ENCODE data around the gene CCR4. TPM values are rescaled to one million over a fixed set of nuclear protein-coding genes. Genes with fewer than 3 reads are reported as not detected.

CCR4 gene
- total RNA-seq, 2 donors from 2014 or later: 0.14 to 1.2 TPM

GRCh38 chr3:32946973-32947788 is 4.3 kb upstream of the CCR4 start:
- Histone ChIP-seq H3K36me3 (no peaks in the 10 kb centered on the region), H3K27me3 (replicated peaks; ENCODE audit: insufficient read depth) (no peaks in the 10 kb centered on the region), H3K4me3 (no peak overlapping the region), H3K9me3 (no peaks in the 10 kb centered on the region), H3K4me1 (replicated peaks) (no peaks in the 10 kb centered on the region), H3K27ac (no peak overlapping the region)
- DNase-seq (ENCODE audit: low spot score): no peak
- whole genome bisulfite sequencing: 75% methylated on average over 5 of the region's 5 CpGs
- intact Hi-C loops (cut with DNase I): loop anchor here (5.0 kb wide), 2 partner anchors 125 to 425 kb away; no protein-coding TSS in a partner anchor
- TF ChIP-seq POLR2AphosphoS5 (IDR thresholded peaks at IDR 0.05): no peak
- no peak for TF ChIP-seq POLR2A (IDR thresholded peaks at IDR 0.05)
- no peak for TF ChIP-seq CTCF (IDR thresholded peaks at IDR 0.05)

GRCh38 chr3:32947789-32948238 is 3.6 kb upstream of the CCR4 start:
- 41% methylated on average over 7 of the region's 7 CpGs for WGBS
- no peak overlapping the region for H3K27ac ChIP-seq
- DNase-seq (ENCODE audit: low spot score): peak; percentile 59
- no peaks in the 10 kb centered on the region for H3K27me3 ChIP-seq (replicated peaks; ENCODE audit: insufficient read depth)
- TF ChIP-seq POLR2A (IDR thresholded peaks at IDR 0.05): no peak
- TF ChIP-seq POLR2AphosphoS5 (IDR thresholded peaks at IDR 0.05): no peak
- TF ChIP-seq CTCF (IDR thresholded peaks at IDR 0.05): peak in 3 of 4 experiments; percentile 58 to 66 (median 59)
- H3K4me3 ChIP-seq: no peak overlapping the region
- H3K4me1 ChIP-seq (replicated peaks): no peaks in the 10 kb centered on the region
- intact Hi-C loops (cut with DNase I): loop anchor here (5.0 kb wide), 2 partner anchors 124 to 424 kb away; no protein-coding TSS in a partner anchor
- no peaks in the 10 kb centered on the region for H3K9me3 ChIP-seq
- H3K36me3 ChIP-seq: no peaks in the 10 kb centered on the region

GRCh38 chr3:32948625-32949445 is 2.6 kb upstream of the CCR4 start:
- 91% methylated on average over 10 of the region's 10 CpGs for WGBS
- no peak for DNase-seq (ENCODE audit: low spot score)
- Histone ChIP-seq H3K4me3 (no peak overlapping the region), H3K9me3 (no peaks in the 10 kb centered on the region), H3K36me3 (no peaks in the 10 kb centered on the region), H3K27me3 (replicated peaks; ENCODE audit: insufficient read depth) (no peaks in the 10 kb centered on the region), H3K4me1 (replicated peaks) (no peaks in the 10 kb centered on the region), H3K27ac (no peak overlapping the region)
- TF ChIP-seq POLR2A (IDR thresholded peaks at IDR 0.05) (no peak), POLR2AphosphoS5 (IDR thresholded peaks at IDR 0.05) (no peak), CTCF (IDR thresholded peaks at IDR 0.05) (no peak)
- intact Hi-C loops (cut with DNase I): loop anchor here (5.0 kb wide), 2 partner anchors 123 to 423 kb away; no protein-coding TSS in a partner anchor

GRCh38 chr3:32950516-32950915 is 928 bp upstream of the CCR4 start:
- H3K27ac ChIP-seq: no peak overlapping the region
- no peak for DNase-seq (ENCODE audit: low spot score)
- H3K27me3 ChIP-seq (replicated peaks; ENCODE audit: insufficient read depth): no peaks in the 10 kb centered on the region
- no peaks in the 10 kb centered on the region for H3K9me3 ChIP-seq
- no peak overlapping the region for H3K4me3 ChIP-seq
- no peaks in the 10 kb centered on the region for H3K36me3 ChIP-seq
- 94% methylated on average over 3 of the region's 3 CpGs for WGBS
- intact Hi-C loops (cut with DNase I): no loop called here
- H3K4me1 ChIP-seq (replicated peaks): no peaks in the 10 kb centered on the region
- TF ChIP-seq CTCF (IDR thresholded peaks at IDR 0.05) (no peak), POLR2A (IDR thresholded peaks at IDR 0.05) (no peak), POLR2AphosphoS5 (IDR thresholded peaks at IDR 0.05) (no peak)

All from prostate gland (tissue), 2 donors.